Mesenchymal stem cell (in vitro differentiated cells and primary cell): Measurements from ENCODE around the gene ROBO1.

Experiments used
- DNase-seq: peaks from one replicate; pipeline ENCODE4 v3.0.0-alpha.2; 2013
- H2AFZ ChIP-seq: one replicate; pipeline ENCODE4 v1.6.1; 2013; ENCODE audit warnings: low read depth, mild to moderate bottlenecking, control low read depth, inconsistent platforms, low read length, moderate library complexity
- H2AK5ac ChIP-seq: 2 replicates; pipeline ENCODE4 v1.6.1; 2013; ENCODE audit warnings: low read length, moderate library complexity, mild to moderate bottlenecking, inconsistent platforms; ENCODE audit not compliant: severe bottlenecking
- H2BK120ac ChIP-seq: one replicate; pipeline ENCODE4 v1.6.1; 2013; ENCODE audit warnings: low read depth, mild to moderate bottlenecking, inconsistent platforms, low read length, moderate library complexity
- H2BK12ac ChIP-seq, 2 experiments: one replicate each; pipeline ENCODE4 v1.6.1; 2013; ENCODE audit warnings: inconsistent platforms in 2 of 2, low read length in 2 of 2, mild to moderate bottlenecking in 2 of 2, moderate library complexity in 2 of 2, control low read depth in 1 of 2
- H2BK15ac ChIP-seq: one replicate; pipeline ENCODE4 v1.6.1; 2013; ENCODE audit warnings: mild to moderate bottlenecking, low read depth, inconsistent platforms; ENCODE audit not compliant: poor library complexity, severe bottlenecking
- H2BK5ac ChIP-seq: 2 replicates; pipeline ENCODE4 v1.6.1; 2013; ENCODE audit warnings: low read depth, mild to moderate bottlenecking, low read length, control low read depth, inconsistent platforms; ENCODE audit not compliant: poor library complexity, severe bottlenecking
- H3K14ac ChIP-seq, 2 experiments: one replicate each; pipeline ENCODE4 v1.6.1; 2013; ENCODE audit warnings: inconsistent platforms in 2 of 2, low read length in 2 of 2, control low read depth in 1 of 2, mild to moderate bottlenecking in 1 of 2, moderate library complexity in 1 of 2
- H3K18ac ChIP-seq, 2 experiments: one replicate each; pipeline ENCODE4 v1.6.1; 2013; ENCODE audit warnings: inconsistent platforms in 2 of 2, low read length in 2 of 2, control low read depth in 1 of 2, low read depth in 1 of 2, mild to moderate bottlenecking in 1 of 2
- H3K23ac ChIP-seq, 2 experiments: one replicate each; pipeline ENCODE4 v1.6.1; 2013; ENCODE audit warnings: inconsistent platforms in 2 of 2, low read length in 2 of 2, mild to moderate bottlenecking in 2 of 2, moderate library complexity in 2 of 2, control low read depth in 1 of 2
- H3K27ac ChIP-seq: 2 replicates; pipeline ENCODE4 v1.5.1; 2013; ENCODE audit warnings: mild to moderate bottlenecking, moderate library complexity, low read length, control low read depth, inconsistent platforms; ENCODE audit not compliant: poor library complexity, severe bottlenecking
- H3K27me3 ChIP-seq, 2 experiments: 2 replicates each; pipeline versions ENCODE4 v1.6.1 to v1.7.0; 2013; ENCODE audit warnings: low read length in 2 of 2, mild to moderate bottlenecking in 2 of 2, moderate library complexity in 2 of 2, control low read depth in 1 of 2, inconsistent platforms in 1 of 2; ENCODE audit not compliant: control insufficient read depth in 1 of 2, insufficient read depth in 1 of 2
- H3K36me3 ChIP-seq, 2 experiments: 2 replicates each; pipeline versions ENCODE4 v1.6.1 to v1.7.0; 2013; ENCODE audit warnings: low read length in 2 of 2, control low read depth in 1 of 2, inconsistent platforms in 1 of 2, low read depth in 1 of 2, mild to moderate bottlenecking in 1 of 2; ENCODE audit not compliant: insufficient read depth in 2 of 2, control insufficient read depth in 1 of 2
- H3K4ac ChIP-seq, 2 experiments: one replicate each; pipeline ENCODE4 v1.6.1; 2013; ENCODE audit warnings: inconsistent platforms in 2 of 2, low read length in 2 of 2, mild to moderate bottlenecking in 2 of 2, moderate library complexity in 2 of 2, control low read depth in 1 of 2, low read depth in 1 of 2
- H3K4me1 ChIP-seq: 2 replicates; pipeline ENCODE4 v1.6.1; 2013; ENCODE audit warnings: low read depth, low read length, control low read depth; ENCODE audit not compliant: control insufficient read depth, insufficient read depth
- H3K4me2 ChIP-seq: 2 replicates; pipeline ENCODE4 v1.6.1; 2013; ENCODE audit warnings: low read length, mild to moderate bottlenecking, inconsistent platforms; ENCODE audit not compliant: poor library complexity, severe bottlenecking
- H3K4me3 ChIP-seq, 2 experiments: 2 replicates each; pipeline versions ENCODE4 v1.5.1 to v1.7.0; 2013; ENCODE audit warnings: low read length in 2 of 2, mild to moderate bottlenecking in 2 of 2, control low read depth in 1 of 2, low read depth in 1 of 2; ENCODE audit not compliant: insufficient read depth in 1 of 2
- H3K79me1 ChIP-seq: replicated peaks from 2 replicates; pipeline ENCODE4 v1.6.1; 2013; ENCODE audit warnings: mild to moderate bottlenecking, control low read depth, low read length, inconsistent platforms; ENCODE audit not compliant: poor library complexity, severe bottlenecking
- H3K9ac ChIP-seq: 2 replicates; pipeline ENCODE4 v1.7.0; 2013; ENCODE audit warnings: mild to moderate bottlenecking, low read length, moderate library complexity
- H3K9me3 ChIP-seq: 2 replicates; pipeline ENCODE4 v1.7.0; 2013; ENCODE audit warnings: mild to moderate bottlenecking, low read length; ENCODE audit not compliant: control insufficient read depth
- H4K8ac ChIP-seq: one replicate; pipeline ENCODE4 v1.6.1; 2013; ENCODE audit warnings: inconsistent platforms, mild to moderate bottlenecking, low read length, moderate library complexity
- H4K91ac ChIP-seq: one replicate; pipeline ENCODE4 v1.6.1; 2013; ENCODE audit warnings: mild to moderate bottlenecking, low read length, inconsistent platforms
- WGBS: methylation state at CpG from one replicate; pipeline ENCODE4 v1.1.7; 2013; ENCODE audit warnings: mixed read lengths; 5-methylcytosine and 5-hydroxymethylcytosine counted together

Gene ROBO1

DNA sequence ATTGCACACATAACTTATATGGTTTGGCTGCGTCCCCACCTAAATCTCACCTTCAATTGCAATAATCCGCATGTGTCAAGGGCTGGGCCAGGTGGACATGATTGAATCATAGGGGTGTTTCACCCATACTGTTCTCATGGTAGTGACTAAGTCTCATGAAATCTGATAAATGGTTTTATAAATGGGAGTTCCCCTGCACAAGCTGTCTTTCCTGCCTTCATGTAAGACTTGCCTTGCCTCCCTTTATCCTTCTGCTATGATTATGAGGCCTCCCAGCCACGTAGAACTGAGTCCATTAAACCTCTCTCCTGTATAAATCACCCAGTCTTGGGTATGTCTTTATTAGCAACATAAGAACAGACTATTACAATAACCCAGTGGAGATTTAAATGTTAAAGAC, 653.9 kb downstream of the ROBO1 start:
- H3K18ac ChIP-seq: no peak overlapping the region
- no peak overlapping the region for H3K23ac ChIP-seq
- H2BK12ac ChIP-seq: no peak overlapping the region
- H2BK5ac ChIP-seq: no peak overlapping the region
- H4K91ac ChIP-seq: no peak overlapping the region
- no peak for DNase-seq
- no peak overlapping the region for H4K8ac ChIP-seq
- H3K9ac ChIP-seq: no peak overlapping the region
- no peak overlapping the region for H3K4me3 ChIP-seq
- H3K27ac ChIP-seq: no peak overlapping the region
- no peaks in the 10 kb centered on the region for H3K9me3 ChIP-seq
- no peak overlapping the region for H2BK120ac ChIP-seq
- H3K36me3 ChIP-seq: no peaks in the 10 kb centered on the region
- no peak overlapping the region for H3K14ac ChIP-seq
- H2AFZ ChIP-seq: no peak overlapping the region
- H3K4me2 ChIP-seq: no peak overlapping the region
- H3K4me1 ChIP-seq: no peaks in the 10 kb centered on the region
- H3K27me3 ChIP-seq: no peaks in the 10 kb centered on the region
- no peaks in the 10 kb centered on the region for H3K79me1 ChIP-seq
- no peak overlapping the region for H2BK15ac ChIP-seq
- no peak overlapping the region for H3K4ac ChIP-seq
- no peak overlapping the region for H2AK5ac ChIP-seq
- 67% methylated on average over 2 of the region's 3 CpGs for WGBS

DNA sequence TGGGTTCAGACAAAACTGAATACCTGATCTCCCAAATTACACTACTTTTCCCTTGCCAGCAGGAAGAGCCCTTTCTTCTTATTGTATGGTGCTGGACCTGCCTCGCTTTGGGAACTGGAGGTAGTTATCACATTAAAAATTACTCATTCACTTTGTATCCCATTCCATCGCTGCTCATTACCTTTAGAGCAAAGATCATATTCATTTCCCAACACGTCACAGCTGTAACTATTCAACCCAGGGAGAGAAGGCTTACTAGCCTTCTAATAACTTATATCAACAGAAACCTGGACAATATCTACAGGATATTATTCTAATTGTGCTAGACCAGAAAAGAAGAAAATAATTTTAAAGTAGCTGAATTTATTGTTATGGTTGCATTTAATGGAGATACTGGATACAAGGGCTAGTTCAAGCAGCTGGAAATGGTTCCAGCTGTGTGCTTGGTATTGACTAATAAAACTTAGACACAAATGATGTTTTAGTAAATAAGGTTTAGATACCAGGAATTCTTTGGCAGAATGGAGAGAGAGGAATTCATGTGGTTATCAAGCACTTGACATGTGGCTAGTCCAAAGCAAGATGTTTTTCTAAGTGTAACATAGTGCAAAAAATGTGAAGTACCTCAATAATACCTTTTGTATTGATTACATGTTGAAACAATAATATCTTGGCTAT, 656.3 kb downstream of the ROBO1 start:
- Histone ChIP-seq H2AFZ (no peak overlapping the region), H2BK5ac (no peak overlapping the region), H3K79me1 (no peaks in the 10 kb centered on the region), H2AK5ac (no peak overlapping the region), H2BK120ac (no peak overlapping the region), H3K9ac (no peak overlapping the region), H3K36me3 (no peaks in the 10 kb centered on the region), H3K4me3 (no peak overlapping the region), H4K8ac (no peak overlapping the region), H3K27me3 (no peaks in the 10 kb centered on the region), H2BK15ac (no peak overlapping the region), H3K9me3 (no peaks in the 10 kb centered on the region), H3K23ac (no peak overlapping the region), H3K4me2 (no peak overlapping the region), H3K4me1 (no peaks in the 10 kb centered on the region), H3K14ac (no peak overlapping the region), H4K91ac (peak overlapping the region; percentile 15), H3K18ac (no peak overlapping the region), H3K4ac (no peak overlapping the region), H2BK12ac (no peak overlapping the region), H3K27ac (no peak overlapping the region)
- peak; percentile 12 for DNase-seq
- WGBS: 100% methylated on average over 3 of the region's 3 CpGs

DNA sequence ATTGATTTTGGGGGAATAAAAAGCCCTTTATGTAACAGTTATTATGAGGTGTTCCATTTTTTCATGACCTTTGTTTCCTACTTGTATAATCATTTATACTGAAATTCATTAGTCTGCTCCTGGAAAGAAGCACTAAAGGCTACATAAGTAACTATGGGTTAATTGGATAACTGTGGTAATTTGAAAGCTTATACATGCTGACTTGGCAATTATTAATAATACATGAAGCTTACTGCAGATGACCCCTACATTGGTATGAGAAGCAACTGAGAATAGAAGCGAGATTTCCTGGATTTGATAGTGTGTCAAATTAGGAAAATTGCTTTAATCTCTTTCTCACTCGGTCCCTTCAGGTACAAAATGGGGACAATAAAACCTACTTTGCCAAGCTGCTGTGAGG, 658.0 kb downstream of the ROBO1 start:
- no peak for DNase-seq
- no peak overlapping the region for H3K4me3 ChIP-seq
- H3K23ac ChIP-seq: no peak overlapping the region
- H4K91ac ChIP-seq: no peak overlapping the region
- no peak overlapping the region for H3K4ac ChIP-seq
- H3K4me2 ChIP-seq: no peak overlapping the region
- H2BK12ac ChIP-seq: no peak overlapping the region
- no peak overlapping the region for H3K9ac ChIP-seq
- H2BK120ac ChIP-seq: no peak overlapping the region
- no peaks in the 10 kb centered on the region for H3K79me1 ChIP-seq
- H4K8ac ChIP-seq: no peak overlapping the region
- no peaks in the 10 kb centered on the region for H3K4me1 ChIP-seq
- no peaks in the 10 kb centered on the region for H3K27me3 ChIP-seq
- no peak overlapping the region for H2BK15ac ChIP-seq
- no peak overlapping the region for H3K27ac ChIP-seq
- H3K14ac ChIP-seq: no peak overlapping the region
- H2AFZ ChIP-seq: no peak overlapping the region
- no peaks in the 10 kb centered on the region for H3K36me3 ChIP-seq
- H3K9me3 ChIP-seq: no peaks in the 10 kb centered on the region
- no peak overlapping the region for H2AK5ac ChIP-seq
- 100% methylated on average over 2 of the region's 2 CpGs for WGBS
- no peak overlapping the region for H3K18ac ChIP-seq
- no peak overlapping the region for H2BK5ac ChIP-seq

DNA sequence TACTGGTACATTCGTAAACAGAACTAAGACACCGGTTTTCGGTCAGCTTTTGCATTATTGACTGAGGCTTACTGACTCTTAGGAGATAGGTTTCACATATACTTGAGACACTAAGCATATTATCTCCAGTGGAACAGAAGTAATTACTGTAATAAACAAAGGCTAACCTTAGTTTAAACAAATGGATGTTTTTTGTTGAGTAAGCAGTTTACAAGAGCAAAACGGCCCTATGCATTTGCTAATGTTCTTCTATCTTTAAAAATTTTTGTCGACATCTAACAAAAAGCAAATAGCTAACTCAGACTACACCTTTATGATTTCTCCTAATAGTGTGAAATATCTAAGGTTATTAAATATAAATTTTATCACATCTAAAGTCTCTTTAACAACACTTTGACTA, 664.5 kb downstream of the ROBO1 start:
- H3K23ac ChIP-seq: no peak overlapping the region
- no peak overlapping the region for H4K8ac ChIP-seq
- no peak overlapping the region for H2BK15ac ChIP-seq
- H2BK5ac ChIP-seq: no peak overlapping the region
- H3K9me3 ChIP-seq: no peaks in the 10 kb centered on the region
- no peak overlapping the region for H3K4ac ChIP-seq
- no peak overlapping the region for H4K91ac ChIP-seq
- H3K4me2 ChIP-seq: no peak overlapping the region
- no peak overlapping the region for H3K4me3 ChIP-seq
- DNase-seq: peak; percentile 6
- H3K4me1 ChIP-seq: no peaks in the 10 kb centered on the region
- H2BK120ac ChIP-seq: no peak overlapping the region
- H3K27ac ChIP-seq: no peak overlapping the region
- no peak overlapping the region for H3K18ac ChIP-seq
- H3K14ac ChIP-seq: no peak overlapping the region
- H2AK5ac ChIP-seq: no peak overlapping the region
- H3K27me3 ChIP-seq: no peaks in the 10 kb centered on the region
- H3K79me1 ChIP-seq: no peaks in the 10 kb centered on the region
- WGBS: no CpG with 5 or more reads among the region's 5 CpGs
- no peak overlapping the region for H3K9ac ChIP-seq
- H2AFZ ChIP-seq: no peak overlapping the region
- H3K36me3 ChIP-seq: no peaks in the 10 kb centered on the region
- H2BK12ac ChIP-seq: no peak overlapping the region
